Caco-2 (cell line): Measurements from ENCODE around the gene UGT1A1. TPM values are rescaled to one million over a fixed set of nuclear protein-coding genes. Genes with fewer than 3 reads are reported as not detected.

ENCODE experiments used
- BruUV-seq: library from RNA; stranded (reverse); fragments of 400-500 nt; replicated peaks from 2 replicates; lab custom pipeline; 2021; lab: Mats Ljungman, UMichigan
- CTCF ChIA-PET: fragments of 300-600 bp; sonication (Branson Sonifier 250); formaldehyde crosslinking; loops from one replicate; lab custom pipeline; 2022; ENCODE audit warnings: antibody characterized with exemption; lab: Charles Lee
- POLR2A ChIA-PET: fragments of 300-600 bp; sonication (Branson Sonifier 250); formaldehyde crosslinking; loops from one replicate; lab custom pipeline; 2022; ENCODE audit warnings: antibody characterized with exemption; lab: Charles Lee
- DNase-seq, 2 experiments: peaks; one replicate each; pipeline versions ENCODE4 v3.0.0 to v3.0.0-alpha.2; 2020 to 2022
- H3K27me3 ChIP-seq: replicated peaks from 2 replicates; pipeline ENCODE4 v1.6.0; 2011; ENCODE audit warnings: low read length; ENCODE audit not compliant: control insufficient read depth, insufficient read depth
- H3K36me3 ChIP-seq: 2 replicates; pipeline ENCODE4 v1.5.1; 2011; ENCODE audit warnings: low read length; ENCODE audit not compliant: control insufficient read depth, insufficient read depth
- H3K4me1 ChIP-seq: fragments of 250-450 bp; sonication (Bioruptor Pico); 2 replicates; pipeline ENCODE4 v1.5.1; 2020; ENCODE audit warnings: mild to moderate bottlenecking
- H3K4me3 ChIP-seq: 2 replicates; pipeline ENCODE4 v1.5.1; 2011; ENCODE audit warnings: low read depth, mild to moderate bottlenecking, control low read depth, low read length
- H3K9me3 ChIP-seq: fragments of 250-450 bp; sonication (Bioruptor Pico); 2 replicates; pipeline ENCODE4 v1.5.1; 2020; ENCODE audit warnings: mild to moderate bottlenecking, moderate library complexity
- H3K27ac Mint-ChIP-seq: one replicate; pipeline ENCODE4 v1.8.0; 2022; ENCODE audit warnings: mixed read lengths; ENCODE audit not compliant: unreplicated experiment
- H3K27me3 Mint-ChIP-seq: one replicate; pipeline ENCODE4 v1.8.0; 2022; ENCODE audit warnings: mixed read lengths; ENCODE audit not compliant: insufficient read depth, unreplicated experiment
- H3K36me3 Mint-ChIP-seq: one replicate; pipeline ENCODE4 v1.8.0; 2022; ENCODE audit warnings: mild to moderate bottlenecking, mixed read lengths; ENCODE audit not compliant: insufficient read depth, unreplicated experiment
- H3K4me1 Mint-ChIP-seq: one replicate; pipeline ENCODE4 v1.8.0; 2022; ENCODE audit warnings: low read depth, mixed read lengths; ENCODE audit not compliant: unreplicated experiment
- H3K4me3 Mint-ChIP-seq: one replicate; pipeline ENCODE4 v1.8.0; 2022; ENCODE audit warnings: mild to moderate bottlenecking, moderate library complexity, mixed read lengths; ENCODE audit not compliant: unreplicated experiment
- H3K9me3 Mint-ChIP-seq: one replicate; pipeline ENCODE4 v1.8.0; 2022; ENCODE audit warnings: mixed read lengths; ENCODE audit not compliant: unreplicated experiment
- intact Hi-C: fragments of 100-400 bp; cut with micrococcal nuclease; formaldehyde crosslinking; loops from one replicate; pipeline ENCODE4 v1.10.0; 2022; ENCODE audit not compliant: unreplicated experiment
- total RNA-seq: library from RNA; stranded (reverse); gene quantifications from 2 replicates; pipeline ENCODE4 v1.2.3, GENCODE V29; 2022
- TF ChIP-seq, protein P1 (sequence below), 2 experiments: fragments of 200-600 bp in 1 of 2; IDR thresholded peaks; 1 replicate in 1 of 2; 2 replicates in 1 of 2; pipeline versions ENCODE4 v1.5.1 to v1.8.0; 2011 to 2022; ENCODE audit warnings: antibody characterized with exemption in 1 of 2, control low read depth in 1 of 2, inconsistent platforms in 1 of 2, low read depth in 1 of 2, low read length in 1 of 2, mild to moderate bottlenecking in 1 of 2, moderate library complexity in 1 of 2; ENCODE audit not compliant: insufficient read depth in 1 of 2, severe bottlenecking in 1 of 2, unreplicated experiment in 1 of 2

Gene UGT1A1
- total RNA-seq, 1 experiment from 2014 or later: 3.0 TPM

DNA sequence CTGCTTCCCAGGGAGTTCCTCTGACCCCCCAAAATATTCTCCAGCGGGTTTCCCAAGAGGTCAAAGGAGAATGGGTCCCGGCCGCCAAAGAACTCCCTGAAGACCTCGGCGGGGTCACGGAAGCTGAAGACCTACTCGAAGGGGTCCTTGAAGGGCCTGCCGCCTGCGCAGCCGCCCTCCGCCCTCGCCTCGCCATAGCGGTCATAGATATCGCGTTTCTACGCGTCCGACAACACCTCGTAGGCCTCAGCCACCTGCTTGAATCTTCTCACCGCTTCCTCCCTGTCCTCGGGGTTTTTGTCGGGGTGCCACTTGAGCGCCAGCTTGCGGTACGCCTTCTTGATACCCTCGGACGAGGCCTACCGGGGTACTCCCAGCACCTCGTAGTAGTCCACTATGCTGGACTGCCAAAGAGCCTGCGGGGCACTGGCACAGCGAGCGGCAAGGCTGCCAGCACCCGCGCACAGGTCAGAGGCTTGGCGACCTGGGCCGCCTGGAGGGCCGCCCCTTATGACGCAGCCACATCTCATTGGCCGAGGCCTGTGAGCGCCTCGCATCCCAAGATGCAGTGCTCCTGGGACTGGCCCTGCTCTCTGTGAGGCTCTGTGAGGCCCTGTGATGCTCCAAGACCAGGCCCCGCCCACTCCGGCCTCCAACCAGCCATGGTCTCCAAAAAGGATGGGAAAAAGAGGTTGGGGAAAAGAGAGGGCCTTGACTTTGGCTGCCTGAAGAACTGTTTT lies 5.0 kb upstream of the UGT1A1 start:
- no peak for DNase-seq
- Mint-ChIP-seq H3K4me3 (no peak overlapping the region), H3K27me3 (no peaks in the 10 kb centered on the region), H3K27ac (no peak overlapping the region), H3K4me1 (peaks cover 14% of the 10 kb centered on the region), H3K9me3 (peaks cover 17% of the 10 kb centered on the region), H3K36me3 (peaks cover 6% of the 10 kb centered on the region)
- Histone ChIP-seq H3K4me3 (no peak overlapping the region), H3K27me3 (no peaks in the 10 kb centered on the region), H3K36me3 (no peaks in the 10 kb centered on the region), H3K4me1 (peaks cover 10% of the 10 kb centered on the region; the same call in 1 of the 2 replicates), H3K9me3 (peaks cover 7% of the 10 kb centered on the region)
- ChIA-PET POLR2A (no interaction called here), CTCF (no interaction called here)
- intact Hi-C loops: no loop called here
- TF ChIP-seq, protein P1, sequence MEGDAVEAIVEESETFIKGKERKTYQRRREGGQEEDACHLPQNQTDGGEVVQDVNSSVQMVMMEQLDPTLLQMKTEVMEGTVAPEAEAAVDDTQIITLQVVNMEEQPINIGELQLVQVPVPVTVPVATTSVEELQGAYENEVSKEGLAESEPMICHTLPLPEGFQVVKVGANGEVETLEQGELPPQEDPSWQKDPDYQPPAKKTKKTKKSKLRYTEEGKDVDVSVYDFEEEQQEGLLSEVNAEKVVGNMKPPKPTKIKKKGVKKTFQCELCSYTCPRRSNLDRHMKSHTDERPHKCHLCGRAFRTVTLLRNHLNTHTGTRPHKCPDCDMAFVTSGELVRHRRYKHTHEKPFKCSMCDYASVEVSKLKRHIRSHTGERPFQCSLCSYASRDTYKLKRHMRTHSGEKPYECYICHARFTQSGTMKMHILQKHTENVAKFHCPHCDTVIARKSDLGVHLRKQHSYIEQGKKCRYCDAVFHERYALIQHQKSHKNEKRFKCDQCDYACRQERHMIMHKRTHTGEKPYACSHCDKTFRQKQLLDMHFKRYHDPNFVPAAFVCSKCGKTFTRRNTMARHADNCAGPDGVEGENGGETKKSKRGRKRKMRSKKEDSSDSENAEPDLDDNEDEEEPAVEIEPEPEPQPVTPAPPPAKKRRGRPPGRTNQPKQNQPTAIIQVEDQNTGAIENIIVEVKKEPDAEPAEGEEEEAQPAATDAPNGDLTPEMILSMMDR (IDR thresholded peaks at IDR 0.05; ENCODE audit: insufficient read depth in 1 of 2, low read depth in 1 of 2, low read length in 1 of 2, severe bottlenecking in 1 of 2, unreplicated experiment in 1 of 2): no peak
- BruUV-seq: no TSS peak

DNA sequence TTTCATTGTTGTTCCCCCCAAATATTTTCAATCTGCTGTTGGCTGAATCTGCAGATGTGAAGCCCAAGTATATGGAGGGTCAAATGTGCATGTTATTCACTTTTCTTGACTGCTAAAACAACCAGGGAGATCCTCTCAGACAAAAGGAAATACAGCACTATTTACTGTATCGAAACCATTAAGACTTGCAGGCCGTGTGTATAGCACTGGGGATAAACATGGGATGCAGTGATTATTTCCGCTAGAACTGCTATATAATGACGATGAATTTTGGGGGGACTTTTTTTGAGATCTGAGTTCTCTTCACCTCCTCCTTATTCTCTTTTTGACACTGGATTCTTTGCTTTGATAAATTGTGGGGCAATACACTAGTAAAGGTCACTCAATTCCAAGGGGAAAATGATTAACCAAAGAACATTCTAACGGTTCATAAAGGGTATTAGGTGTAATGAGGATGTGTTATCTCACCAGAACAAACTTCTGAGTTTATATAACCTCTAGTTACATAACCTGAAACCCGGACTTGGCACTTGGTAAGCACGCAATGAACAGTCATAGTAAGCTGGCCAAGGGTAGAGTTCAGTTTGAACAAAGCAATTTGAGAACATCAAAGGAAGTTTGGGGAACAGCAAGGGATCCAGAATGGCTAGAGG lies 3.5 kb upstream of the UGT1A1 start:
- H3K36me3 ChIP-seq: no peaks in the 10 kb centered on the region
- Mint-ChIP-seq H3K4me1 (peaks cover 11% of the 10 kb centered on the region), H3K27me3 (no peaks in the 10 kb centered on the region), H3K27ac (no peak overlapping the region), H3K36me3 (peaks cover 3% of the 10 kb centered on the region), H3K9me3 (peaks cover 5% of the 10 kb centered on the region), H3K4me3 (no peak overlapping the region)
- 0 out of 2 replicates have a peak, but pooled peaks cover 3% of the 10 kb centered on the region for H3K4me1 ChIP-seq
- no TSS peak for BruUV-seq
- H3K27me3 ChIP-seq: no peaks in the 10 kb centered on the region
- TF ChIP-seq, protein P1 (IDR thresholded peaks at IDR 0.05; ENCODE audit: insufficient read depth in 1 of 2, low read depth in 1 of 2, low read length in 1 of 2, severe bottlenecking in 1 of 2, unreplicated experiment in 1 of 2): no peak
- H3K4me3 ChIP-seq: no peak overlapping the region
- ChIA-PET CTCF (no interaction called here), POLR2A (no interaction called here)
- peak; percentile 22 to 51 for DNase-seq
- intact Hi-C loops: no loop called here
- no peaks in the 10 kb centered on the region for H3K9me3 ChIP-seq

DNA sequence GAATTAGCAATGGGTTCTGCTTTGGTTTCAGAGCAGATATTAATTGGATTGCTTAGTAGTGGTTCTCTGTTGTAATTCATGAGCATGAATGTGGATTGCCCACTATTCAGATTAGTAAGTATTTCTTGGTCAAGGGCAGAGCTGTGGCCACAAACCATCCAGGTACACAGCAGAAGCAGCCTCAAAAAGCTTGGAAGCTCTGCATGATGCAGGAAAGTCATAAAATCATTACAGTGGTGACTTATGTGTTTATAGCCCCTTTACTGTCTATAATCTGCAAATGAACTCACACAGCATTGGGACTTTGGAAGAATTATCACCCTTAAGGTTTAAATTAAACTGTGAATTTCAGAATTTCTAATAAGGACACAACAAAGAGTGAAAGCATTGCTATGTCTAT lies 1.9 kb upstream of the UGT1A1 start:
- H3K9me3 Mint-ChIP-seq: no peaks in the 10 kb centered on the region
- ChIA-PET CTCF (no interaction called here), POLR2A (no interaction called here)
- peaks cover 7% of the 10 kb centered on the region for H3K4me1 Mint-ChIP-seq
- no peak for DNase-seq
- Histone ChIP-seq H3K4me1 (no peaks in the 10 kb centered on the region), H3K36me3 (no peaks in the 10 kb centered on the region), H3K4me3 (no peak overlapping the region), H3K27me3 (no peaks in the 10 kb centered on the region), H3K9me3 (no peaks in the 10 kb centered on the region)
- no peak overlapping the region for H3K27ac Mint-ChIP-seq
- H3K36me3 Mint-ChIP-seq: no peaks in the 10 kb centered on the region
- TF ChIP-seq, protein P1 (IDR thresholded peaks at IDR 0.05; ENCODE audit: insufficient read depth in 1 of 2, low read depth in 1 of 2, low read length in 1 of 2, severe bottlenecking in 1 of 2, unreplicated experiment in 1 of 2): no peak
- intact Hi-C loops: no loop called here
- H3K4me3 Mint-ChIP-seq: no peak overlapping the region
- no peaks in the 10 kb centered on the region for H3K27me3 Mint-ChIP-seq
- no TSS peak for BruUV-seq
